Ramos (cell line): ENCODE results near the gene DNAJC9.

Experiments
- in situ Hi-C: fragments of 300-500 bp; cut with MboI; formaldehyde crosslinking; loops from one replicate; pipeline ENCODE4 v1.14.3; 2022; ENCODE audit warnings: low sequenced_read_pairs; ENCODE audit not compliant: unreplicated experiment

Gene DNAJC9

GRCh38 chr10:73205081-73205480 lies 42.0 kb downstream of the DNAJC9 start:
- in situ Hi-C loops: no loop called here
